Measurements from ENCODE around the gene HERPUD2.
"Not testable (repeated sequence)": the region's sequence is repeated elsewhere in the genome, so short reads cannot be mapped to it uniquely, and the experiment has no call there.

Gene HERPUD2

DNA sequence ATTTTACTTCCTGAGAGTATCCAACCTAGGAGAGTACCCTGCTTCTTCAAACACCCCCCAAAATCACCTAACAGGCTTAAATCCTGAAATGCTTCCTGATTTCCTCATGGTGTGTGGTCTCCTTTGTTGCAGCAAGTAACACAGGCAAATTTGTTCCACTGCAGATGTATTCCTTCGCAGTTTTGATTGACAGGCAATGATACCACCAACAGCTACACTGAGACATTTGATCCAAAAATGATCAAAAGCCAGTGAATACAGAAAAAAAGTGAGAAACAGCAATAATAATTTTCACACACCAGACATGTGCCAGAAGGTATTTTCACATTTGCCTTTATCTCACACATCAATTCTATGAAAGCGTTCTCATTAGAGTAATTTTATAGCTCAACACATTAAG, 95.9 kb downstream of the HERPUD2 start:
- no peak for DNase-seq

DNA sequence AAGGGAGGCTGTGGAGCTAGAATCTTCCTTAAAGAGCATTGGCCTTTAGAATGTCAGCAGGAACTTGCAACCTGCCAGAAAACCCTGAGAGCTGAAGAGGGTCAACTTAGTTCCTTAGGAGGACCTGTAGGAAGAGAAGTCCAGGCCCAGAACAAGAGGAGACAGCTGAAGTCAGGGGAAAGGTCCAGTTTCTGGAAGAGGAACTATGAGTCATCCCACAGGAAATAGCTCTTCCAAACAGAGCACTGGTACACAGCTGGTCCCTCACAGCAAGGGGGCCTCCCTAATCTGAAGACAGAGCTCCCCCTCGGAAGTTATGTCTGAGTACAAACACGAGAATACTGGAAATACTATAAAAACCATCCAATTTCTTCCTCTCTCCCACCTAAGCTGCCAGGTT, 98.9 kb downstream of the HERPUD2 start:
- DNase-seq = no peak

DNA sequence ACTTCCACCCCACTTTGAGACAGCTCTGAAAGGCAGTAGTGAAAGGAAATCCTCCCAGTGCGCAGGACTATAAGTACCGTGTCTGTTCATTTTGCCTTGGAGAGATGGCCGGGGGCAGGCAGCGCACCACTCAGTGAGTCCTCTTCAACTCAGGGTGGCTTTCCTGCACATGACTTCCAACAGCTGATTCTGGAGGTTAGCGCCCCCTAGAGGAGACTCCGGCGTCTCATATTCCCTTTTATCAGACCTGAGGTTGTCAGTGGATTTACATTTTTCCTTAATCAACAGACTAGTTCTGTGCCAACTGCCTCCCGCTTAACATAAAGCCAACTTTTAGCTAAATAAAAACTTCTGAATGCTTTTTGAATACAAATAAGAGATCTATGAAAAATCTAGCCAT, 101.0 kb downstream of the HERPUD2 start:
- DNase-seq = no peak

- DNase-seq = no peak
These were observed 106.3 kb downstream of the HERPUD2 start for GRCh38 chr7:35588647-35589046.

DNA sequence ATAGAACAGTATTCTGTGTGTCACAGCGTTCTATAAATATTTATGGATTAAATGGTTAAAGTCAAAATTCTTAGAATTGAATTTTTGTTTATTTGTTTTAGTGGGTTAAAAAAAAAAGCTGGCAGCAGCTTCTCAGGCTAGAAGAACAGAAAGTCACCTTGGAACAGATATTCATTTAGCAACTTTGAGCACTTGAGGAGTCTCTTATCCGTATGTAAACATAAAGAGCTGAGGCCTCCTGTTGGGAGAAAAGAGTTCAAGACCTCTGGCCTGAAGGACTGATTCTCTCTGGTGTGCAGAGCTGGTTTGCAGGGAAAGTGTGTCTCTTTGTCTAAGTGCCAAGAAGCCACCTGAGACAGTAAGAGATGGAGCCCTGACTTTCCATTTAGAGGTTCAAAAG, 109.9 kb downstream of the HERPUD2 start:
- no peak for DNase-seq

GRCh38 chr7:35584533-35584932, 110.4 kb downstream of the HERPUD2 start:
- not testable (repeated sequence) for DNase-seq
